ENCODE data around the gene OSBPL10.

DNA sequence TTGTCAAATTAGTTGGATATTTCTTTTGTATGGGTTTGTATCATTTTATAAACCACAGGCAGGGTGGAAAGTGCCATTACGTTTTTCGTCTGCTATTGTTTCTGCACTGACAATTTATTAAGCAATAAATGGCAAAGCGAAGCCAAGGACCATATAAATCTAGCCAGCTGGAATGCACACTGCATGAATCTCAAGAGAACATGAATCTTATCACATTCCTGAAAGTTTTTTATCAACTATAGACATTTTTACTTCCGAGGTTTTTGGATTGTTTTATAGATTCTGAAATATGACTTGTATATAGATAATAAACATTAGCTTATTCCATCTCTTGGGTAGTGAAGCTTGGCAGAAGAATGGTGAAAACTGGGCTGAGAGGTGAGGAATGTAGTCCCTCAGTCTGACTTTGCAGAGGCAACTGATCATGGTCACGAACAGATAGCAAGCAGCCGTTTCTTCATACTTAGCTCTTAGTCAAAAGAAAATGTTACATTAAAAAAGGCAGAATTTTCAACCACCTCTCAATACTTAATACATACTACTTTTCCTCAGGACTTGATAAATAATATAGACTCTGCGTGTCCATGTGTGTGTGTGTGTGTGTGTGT, 102.7 kb downstream of the OSBPL10 start:
- TF ChIP-seq, protein P1, sequence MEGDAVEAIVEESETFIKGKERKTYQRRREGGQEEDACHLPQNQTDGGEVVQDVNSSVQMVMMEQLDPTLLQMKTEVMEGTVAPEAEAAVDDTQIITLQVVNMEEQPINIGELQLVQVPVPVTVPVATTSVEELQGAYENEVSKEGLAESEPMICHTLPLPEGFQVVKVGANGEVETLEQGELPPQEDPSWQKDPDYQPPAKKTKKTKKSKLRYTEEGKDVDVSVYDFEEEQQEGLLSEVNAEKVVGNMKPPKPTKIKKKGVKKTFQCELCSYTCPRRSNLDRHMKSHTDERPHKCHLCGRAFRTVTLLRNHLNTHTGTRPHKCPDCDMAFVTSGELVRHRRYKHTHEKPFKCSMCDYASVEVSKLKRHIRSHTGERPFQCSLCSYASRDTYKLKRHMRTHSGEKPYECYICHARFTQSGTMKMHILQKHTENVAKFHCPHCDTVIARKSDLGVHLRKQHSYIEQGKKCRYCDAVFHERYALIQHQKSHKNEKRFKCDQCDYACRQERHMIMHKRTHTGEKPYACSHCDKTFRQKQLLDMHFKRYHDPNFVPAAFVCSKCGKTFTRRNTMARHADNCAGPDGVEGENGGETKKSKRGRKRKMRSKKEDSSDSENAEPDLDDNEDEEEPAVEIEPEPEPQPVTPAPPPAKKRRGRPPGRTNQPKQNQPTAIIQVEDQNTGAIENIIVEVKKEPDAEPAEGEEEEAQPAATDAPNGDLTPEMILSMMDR (conservative IDR thresholded peaks at IDR 0.05; ENCODE audit: low read depth, low read length) = no peak
- no peak for TF ChIP-seq EZH2 (IDR thresholded peaks at IDR 0.05; ENCODE audit: borderline replicate concordance, low read depth, low read length, poor library complexity, severe bottlenecking)
